ENCODE data around the gene MRPS35. TPM values are rescaled to one million over a fixed set of nuclear protein-coding genes. Genes with fewer than 3 reads are reported as not detected.

MRPS35 gene
- total RNA-seq, 1 experiment from 2014 or later = 43.5 TPM

GRCh38 chr12:27779920-27780611 lies 69.4 kb downstream of the MRPS35 start, which contains the start of the genes KLHL42 and MANSC4 (continued):
- TF ChIP-seq NR2C2 (CRISPR knock-in tag; IDR thresholded peaks at IDR 0.05) (no peak), TEAD1 (CRISPR knock-in tag; IDR thresholded peaks at IDR 0.05) (0 out of 2 replicates have a peak, but pooled peaks have one; percentile 16), ELF4 (CRISPR knock-in tag; IDR thresholded peaks at IDR 0.05; ENCODE audit: low read depth) (no peak), GTF2I (CRISPR knock-in tag; conservative IDR thresholded peaks at IDR 0.05) (no peak), GRHL2 (CRISPR knock-in tag; IDR thresholded peaks at IDR 0.05; ENCODE audit: insufficient replicate concordance, severe bottlenecking) (no peak), SP1 (CRISPR knock-in tag; conservative IDR thresholded peaks at IDR 0.05) (0 out of 2 replicates have a peak, but pooled peaks have one; percentile 17), RORB (CRISPR knock-in tag; IDR thresholded peaks at IDR 0.05) (no peak), TCF7 (CRISPR knock-in tag; IDR thresholded peaks at IDR 0.05; ENCODE audit: low read depth) (no peak), ATF1 (CRISPR knock-in tag; IDR thresholded peaks at IDR 0.05) (no peak), ZNF219 (CRISPR knock-in tag; IDR thresholded peaks at IDR 0.05; ENCODE audit: borderline replicate concordance) (no peak), IRF2 (CRISPR knock-in tag; IDR thresholded peaks at IDR 0.05; ENCODE audit: borderline replicate concordance, low read depth) (no peak), ZNF532 (CRISPR knock-in tag; IDR thresholded peaks at IDR 0.05; ENCODE audit: borderline replicate concordance) (no peak), JUN (CRISPR knock-in tag; IDR thresholded peaks at IDR 0.05) (peak; percentile 33; the same call in 1 of the 2 replicates), KAT7 (CRISPR knock-in tag; IDR thresholded peaks at IDR 0.05; ENCODE audit: borderline replicate concordance) (no peak; the same call in 1 of the 2 replicates), NFATC4 (CRISPR knock-in tag; IDR thresholded peaks at IDR 0.05) (no peak), SMAD4 (CRISPR knock-in tag; IDR thresholded peaks at IDR 0.05) (no peak), ZMAT4 (CRISPR knock-in tag; IDR thresholded peaks at IDR 0.05) (no peak)
- TF ChIP-seq, protein P1, sequence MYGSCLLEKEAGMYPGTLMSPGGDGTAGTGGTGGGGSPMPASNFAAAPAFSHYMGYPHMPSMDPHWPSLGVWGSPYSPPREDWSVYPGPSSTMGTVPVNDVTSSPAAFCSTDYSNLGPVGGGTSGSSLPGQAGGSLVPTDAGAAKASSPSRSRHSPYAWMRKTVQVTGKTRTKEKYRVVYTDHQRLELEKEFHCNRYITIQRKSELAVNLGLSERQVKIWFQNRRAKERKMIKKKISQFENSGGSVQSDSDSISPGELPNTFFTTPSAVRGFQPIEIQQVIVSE (CRISPR knock-in tag; IDR thresholded peaks at IDR 0.05; ENCODE audit: borderline replicate concordance) = no peak
- TF ChIP-seq, protein P2, sequence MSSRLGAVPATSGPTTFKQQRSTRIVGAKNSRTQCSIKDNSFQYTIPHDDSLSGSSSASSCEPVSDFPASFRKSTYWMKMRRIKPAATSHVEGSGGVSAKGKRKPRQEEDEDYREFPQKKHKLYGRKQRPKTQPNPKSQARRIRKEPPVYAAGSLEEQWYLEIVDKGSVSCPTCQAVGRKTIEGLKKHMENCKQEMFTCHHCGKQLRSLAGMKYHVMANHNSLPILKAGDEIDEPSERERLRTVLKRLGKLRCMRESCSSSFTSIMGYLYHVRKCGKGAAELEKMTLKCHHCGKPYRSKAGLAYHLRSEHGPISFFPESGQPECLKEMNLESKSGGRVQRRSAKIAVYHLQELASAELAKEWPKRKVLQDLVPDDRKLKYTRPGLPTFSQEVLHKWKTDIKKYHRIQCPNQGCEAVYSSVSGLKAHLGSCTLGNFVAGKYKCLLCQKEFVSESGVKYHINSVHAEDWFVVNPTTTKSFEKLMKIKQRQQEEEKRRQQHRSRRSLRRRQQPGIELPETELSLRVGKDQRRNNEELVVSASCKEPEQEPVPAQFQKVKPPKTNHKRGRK (CRISPR knock-in tag; IDR thresholded peaks at IDR 0.05; ENCODE audit: borderline replicate concordance) = no peak
- TF ChIP-seq, protein P3, sequence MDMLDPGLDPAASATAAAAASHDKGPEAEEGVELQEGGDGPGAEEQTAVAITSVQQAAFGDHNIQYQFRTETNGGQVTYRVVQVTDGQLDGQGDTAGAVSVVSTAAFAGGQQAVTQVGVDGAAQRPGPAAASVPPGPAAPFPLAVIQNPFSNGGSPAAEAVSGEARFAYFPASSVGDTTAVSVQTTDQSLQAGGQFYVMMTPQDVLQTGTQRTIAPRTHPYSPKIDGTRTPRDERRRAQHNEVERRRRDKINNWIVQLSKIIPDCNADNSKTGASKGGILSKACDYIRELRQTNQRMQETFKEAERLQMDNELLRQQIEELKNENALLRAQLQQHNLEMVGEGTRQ (CRISPR knock-in tag; IDR thresholded peaks at IDR 0.05) = peak; percentile 15; the same call in 1 of the 2 replicates
- TF ChIP-seq, protein P4, sequence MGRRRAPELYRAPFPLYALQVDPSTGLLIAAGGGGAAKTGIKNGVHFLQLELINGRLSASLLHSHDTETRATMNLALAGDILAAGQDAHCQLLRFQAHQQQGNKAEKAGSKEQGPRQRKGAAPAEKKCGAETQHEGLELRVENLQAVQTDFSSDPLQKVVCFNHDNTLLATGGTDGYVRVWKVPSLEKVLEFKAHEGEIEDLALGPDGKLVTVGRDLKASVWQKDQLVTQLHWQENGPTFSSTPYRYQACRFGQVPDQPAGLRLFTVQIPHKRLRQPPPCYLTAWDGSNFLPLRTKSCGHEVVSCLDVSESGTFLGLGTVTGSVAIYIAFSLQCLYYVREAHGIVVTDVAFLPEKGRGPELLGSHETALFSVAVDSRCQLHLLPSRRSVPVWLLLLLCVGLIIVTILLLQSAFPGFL (CRISPR knock-in tag; IDR thresholded peaks at IDR 0.05; ENCODE audit: borderline replicate concordance) = 0 out of 2 replicates have a peak, but pooled peaks have one; percentile 55
- TF ChIP-seq, protein P5, sequence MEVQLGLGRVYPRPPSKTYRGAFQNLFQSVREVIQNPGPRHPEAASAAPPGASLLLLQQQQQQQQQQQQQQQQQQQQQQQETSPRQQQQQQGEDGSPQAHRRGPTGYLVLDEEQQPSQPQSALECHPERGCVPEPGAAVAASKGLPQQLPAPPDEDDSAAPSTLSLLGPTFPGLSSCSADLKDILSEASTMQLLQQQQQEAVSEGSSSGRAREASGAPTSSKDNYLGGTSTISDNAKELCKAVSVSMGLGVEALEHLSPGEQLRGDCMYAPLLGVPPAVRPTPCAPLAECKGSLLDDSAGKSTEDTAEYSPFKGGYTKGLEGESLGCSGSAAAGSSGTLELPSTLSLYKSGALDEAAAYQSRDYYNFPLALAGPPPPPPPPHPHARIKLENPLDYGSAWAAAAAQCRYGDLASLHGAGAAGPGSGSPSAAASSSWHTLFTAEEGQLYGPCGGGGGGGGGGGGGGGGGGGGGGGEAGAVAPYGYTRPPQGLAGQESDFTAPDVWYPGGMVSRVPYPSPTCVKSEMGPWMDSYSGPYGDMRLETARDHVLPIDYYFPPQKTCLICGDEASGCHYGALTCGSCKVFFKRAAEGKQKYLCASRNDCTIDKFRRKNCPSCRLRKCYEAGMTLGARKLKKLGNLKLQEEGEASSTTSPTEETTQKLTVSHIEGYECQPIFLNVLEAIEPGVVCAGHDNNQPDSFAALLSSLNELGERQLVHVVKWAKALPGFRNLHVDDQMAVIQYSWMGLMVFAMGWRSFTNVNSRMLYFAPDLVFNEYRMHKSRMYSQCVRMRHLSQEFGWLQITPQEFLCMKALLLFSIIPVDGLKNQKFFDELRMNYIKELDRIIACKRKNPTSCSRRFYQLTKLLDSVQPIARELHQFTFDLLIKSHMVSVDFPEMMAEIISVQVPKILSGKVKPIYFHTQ (CRISPR knock-in tag; IDR thresholded peaks at IDR 0.05) = no peak
- TF ChIP-seq, protein P6, sequence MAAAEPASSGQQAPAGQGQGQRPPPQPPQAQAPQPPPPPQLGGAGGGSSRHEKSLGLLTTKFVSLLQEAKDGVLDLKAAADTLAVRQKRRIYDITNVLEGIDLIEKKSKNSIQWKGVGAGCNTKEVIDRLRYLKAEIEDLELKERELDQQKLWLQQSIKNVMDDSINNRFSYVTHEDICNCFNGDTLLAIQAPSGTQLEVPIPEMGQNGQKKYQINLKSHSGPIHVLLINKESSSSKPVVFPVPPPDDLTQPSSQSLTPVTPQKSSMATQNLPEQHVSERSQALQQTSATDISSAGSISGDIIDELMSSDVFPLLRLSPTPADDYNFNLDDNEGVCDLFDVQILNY (CRISPR knock-in tag; IDR thresholded peaks at IDR 0.05) = no peak

Measured in WTC11 (cell line).